ENCODE measurements around the gene ADGRD2. TPM values are rescaled to one million over a fixed set of nuclear protein-coding genes. Genes with fewer than 3 reads are reported as not detected.

ADGRD2 gene
- total RNA-seq, 1 experiment from 2014 or later, result 1.5 TPM

DNA sequence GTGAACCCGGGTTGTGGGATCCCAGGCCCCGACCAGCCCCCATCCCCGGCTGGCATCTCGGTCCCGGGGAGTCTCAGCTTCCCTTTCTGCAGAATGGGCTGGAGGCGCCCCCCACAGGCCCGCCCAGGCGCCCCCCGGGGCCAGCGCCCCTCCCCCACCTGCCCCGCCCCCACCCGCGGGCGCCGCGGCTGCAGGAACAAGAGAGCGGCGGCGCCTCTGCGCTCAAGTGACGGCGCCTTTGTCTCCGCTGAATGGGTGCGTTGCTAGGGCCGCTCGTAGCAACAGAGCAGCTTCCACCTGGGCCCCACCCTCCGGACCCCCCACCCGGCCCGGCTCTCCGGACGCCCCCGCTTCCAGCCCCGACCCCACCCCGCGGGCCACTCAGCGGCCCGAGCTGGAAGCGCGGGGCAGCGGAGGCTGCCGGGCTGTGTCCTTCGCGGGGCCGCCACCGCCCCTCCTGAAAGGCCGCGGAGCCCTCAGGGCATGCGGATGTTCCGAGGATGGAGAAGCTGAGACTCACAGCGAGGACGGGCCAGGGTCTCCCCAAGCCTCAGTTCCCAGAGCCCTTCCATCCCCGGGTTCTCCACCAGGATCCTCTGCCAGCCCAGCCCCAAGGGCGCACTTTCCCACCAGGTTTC, 27.5 kb downstream of the ADGRD2 start:
- peaks cover 65% of the 10 kb centered on the region for H3K27me3 Mint-ChIP-seq (ENCODE audit: low read depth)
- peaks cover 3% of the 10 kb centered on the region; the same call in 1 of the 2 replicates for H3K27me3 ChIP-seq (ENCODE audit: insufficient read depth, low read length)
- no peaks in the 10 kb centered on the region for H3K9me3 Mint-ChIP-seq
- no peak overlapping the region for H2BK15ac ChIP-seq (ENCODE audit: low read depth, low read length)
- no peak overlapping the region for H2BK12ac ChIP-seq (ENCODE audit: insufficient read length, low read depth, low read length)
- peak overlapping the region; percentile 40 to 72 for H3K4me3 Mint-ChIP-seq
- no peak overlapping the region for H3T11ph ChIP-seq (ENCODE audit: low read length)
- WGBS (ENCODE audit: extremely low coverage, insufficient read length, low lambda C conversion rate), result no CpG with 5 or more reads among the region's 53 CpGs
- peak overlapping the region; percentile 50 for H3K4me2 ChIP-seq (ENCODE audit: insufficient read depth, insufficient read length, low read length)
- no peak overlapping the region for H3K27ac ChIP-seq (ENCODE audit: insufficient read length, low read depth, low read length)
- no peak overlapping the region for H2AK5ac ChIP-seq (ENCODE audit: insufficient read length, low read length)
- no peak overlapping the region for H2BK120ac ChIP-seq (ENCODE audit: low read depth, low read length, poor library complexity, severe bottlenecking)
- H4K91ac ChIP-seq (ENCODE audit: insufficient read length, low read depth, low read length), result no peak overlapping the region
- no peak overlapping the region for H4K5ac ChIP-seq (ENCODE audit: insufficient read length, low read depth, low read length)
- TF ChIP-seq, protein P1, sequence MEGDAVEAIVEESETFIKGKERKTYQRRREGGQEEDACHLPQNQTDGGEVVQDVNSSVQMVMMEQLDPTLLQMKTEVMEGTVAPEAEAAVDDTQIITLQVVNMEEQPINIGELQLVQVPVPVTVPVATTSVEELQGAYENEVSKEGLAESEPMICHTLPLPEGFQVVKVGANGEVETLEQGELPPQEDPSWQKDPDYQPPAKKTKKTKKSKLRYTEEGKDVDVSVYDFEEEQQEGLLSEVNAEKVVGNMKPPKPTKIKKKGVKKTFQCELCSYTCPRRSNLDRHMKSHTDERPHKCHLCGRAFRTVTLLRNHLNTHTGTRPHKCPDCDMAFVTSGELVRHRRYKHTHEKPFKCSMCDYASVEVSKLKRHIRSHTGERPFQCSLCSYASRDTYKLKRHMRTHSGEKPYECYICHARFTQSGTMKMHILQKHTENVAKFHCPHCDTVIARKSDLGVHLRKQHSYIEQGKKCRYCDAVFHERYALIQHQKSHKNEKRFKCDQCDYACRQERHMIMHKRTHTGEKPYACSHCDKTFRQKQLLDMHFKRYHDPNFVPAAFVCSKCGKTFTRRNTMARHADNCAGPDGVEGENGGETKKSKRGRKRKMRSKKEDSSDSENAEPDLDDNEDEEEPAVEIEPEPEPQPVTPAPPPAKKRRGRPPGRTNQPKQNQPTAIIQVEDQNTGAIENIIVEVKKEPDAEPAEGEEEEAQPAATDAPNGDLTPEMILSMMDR (conservative IDR thresholded peaks at IDR 0.05), result 0 out of 3 replicates have a peak, but pooled peaks have one; percentile 9
- H3K79me1 ChIP-seq (ENCODE audit: insufficient read depth, low read depth, low read length, poor library complexity, severe bottlenecking), result no peaks in the 10 kb centered on the region
- peaks cover 4% of the 10 kb centered on the region for H3K23me2 ChIP-seq (ENCODE audit: insufficient read length, low read depth, low read length, poor library complexity, severe bottlenecking)
- no peak overlapping the region for H3K27ac Mint-ChIP-seq
- no peaks in the 10 kb centered on the region; a peak in 1 of 7 replicates for H3K36me3 Mint-ChIP-seq (ENCODE audit: insufficient read depth in 1 of 3, low read depth in 3 of 3)
- no peak overlapping the region for H3K4ac ChIP-seq (ENCODE audit: low read depth, low read length)
- no peak overlapping the region for H3K9ac ChIP-seq (ENCODE audit: extremely low read depth, insufficient read length, low read length)
- H3K56ac ChIP-seq (ENCODE audit: insufficient read length, low read depth, low read length), result no peak overlapping the region
- no peak overlapping the region for H2BK20ac ChIP-seq (ENCODE audit: low read depth, low read length, poor library complexity, severe bottlenecking)
- H4K8ac ChIP-seq (replicated peaks; ENCODE audit: insufficient read length, low read depth, low read length), result no peak overlapping the region
- H2AFZ ChIP-seq (ENCODE audit: low read length), result no peak overlapping the region
- H3K23ac ChIP-seq (ENCODE audit: insufficient read length, low read depth, low read length), result no peak overlapping the region
- H3K14ac ChIP-seq (ENCODE audit: insufficient read depth, low read length), result peak overlapping the region; percentile 58; the same call in 1 of the 2 replicates
- no peak overlapping the region for H2BK5ac ChIP-seq (ENCODE audit: insufficient read length, low read length)
- H4K20me1 ChIP-seq (ENCODE audit: control insufficient read depth, insufficient read depth, insufficient read length), result peaks cover under 1% of the 10 kb centered on the region
- H3K18ac ChIP-seq (ENCODE audit: insufficient read length, low read depth, low read length), result no peak overlapping the region
- H3K4me1 ChIP-seq (ENCODE audit: insufficient read depth, low read length), result no peaks in the 10 kb centered on the region
- H3K9me3 ChIP-seq (ENCODE audit: control insufficient read depth, low read depth, low read length), result no peaks in the 10 kb centered on the region
- no peaks in the 10 kb centered on the region for H3K79me2 ChIP-seq (ENCODE audit: insufficient read depth, low read length)
- peaks cover 17 to 44% of the 10 kb centered on the region in 2 experiments for H3K4me1 Mint-ChIP-seq
- peak; percentile 61 for DNase-seq

All from H9 (cell line).